Upper lobe of right lung (tissue), 1 donor: ENCODE results near the gene PCLO. TPM values are rescaled to one million over a fixed set of nuclear protein-coding genes. Genes with fewer than 3 reads are reported as not detected.

ENCODE experiments used
- ATAC-seq: fragments of 200-7000 bp; cut with Tn5 transposase; one replicate; pipeline ENCODE4 v1.9.1; 2020; ENCODE audit warnings: mild to moderate bottlenecking, moderate library complexity
- DNase-seq: peaks from one replicate; pipeline ENCODE4 v3.0.0-alpha.2; 2020
- H3K27ac ChIP-seq: fragments of 200-600 bp; one replicate; pipeline ENCODE4 v1.8.0; 2022
- H3K27me3 ChIP-seq: fragments of 200-600 bp; one replicate; pipeline ENCODE4 v1.8.0; 2022; ENCODE audit warnings: mild to moderate bottlenecking
- H3K36me3 ChIP-seq: fragments of 200-600 bp; one replicate; pipeline ENCODE4 v1.8.0; 2022
- H3K4me1 ChIP-seq: fragments of 200-600 bp; one replicate; pipeline ENCODE4 v1.8.0; 2022
- H3K4me3 ChIP-seq: fragments of 200-600 bp; one replicate; pipeline ENCODE4 v1.8.0; 2022; ENCODE audit warnings: mild to moderate bottlenecking
- H3K9me3 ChIP-seq: fragments of 200-600 bp; one replicate; pipeline ENCODE4 v1.8.0; 2022
- intact Hi-C: fragments of 100-400 bp; cut with DNase I; formaldehyde crosslinking; loops from one replicate; pipeline ENCODE4 v1.11.0; 2022
- total RNA-seq: library from RNA; stranded (reverse); fragmentation: NEBNext Ultra II Directional; extraction: Animal tissue kit (Norgen Biotek cat#: 25700); gene quantifications from one replicate; pipeline ENCODE4 v1.2.1, GENCODE V29; 2021
- TF ChIP-seq, protein P1 (sequence below): fragments of 200-600 bp; IDR thresholded peaks from one replicate; pipeline ENCODE4 v1.8.0; 2022; ENCODE audit warnings: antibody characterized with exemption
- donor health status: DM: no; HTN: yes; CAD: no; lungs with severe emphysema.

The PCLO gene
- total RNA-seq, 1 donor from 2014 or later = 5.3 TPM

DNA sequence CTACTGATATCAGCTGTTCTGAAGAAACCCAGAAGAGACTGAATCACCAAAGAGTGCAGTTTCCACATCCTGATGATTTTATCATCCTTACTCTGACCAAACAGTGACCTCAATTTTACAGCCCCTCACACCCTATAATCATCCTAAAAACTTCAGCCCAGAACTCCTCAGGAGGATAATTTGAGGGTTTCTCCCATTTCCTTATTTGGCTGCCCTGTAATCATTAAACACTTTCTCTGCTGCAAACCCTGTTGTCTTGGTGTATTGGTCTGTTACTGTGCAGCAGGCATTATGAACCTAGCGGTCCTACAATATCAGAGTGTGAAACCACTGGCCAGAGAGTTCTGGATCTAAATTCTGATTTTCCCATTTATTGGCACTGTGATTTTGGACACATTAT is 141.7 kb downstream of the PCLO start:
- Histone ChIP-seq H3K27ac (no peak overlapping the region), H3K36me3 (no peaks in the 10 kb centered on the region), H3K9me3 (no peaks in the 10 kb centered on the region), H3K4me1 (no peaks in the 10 kb centered on the region), H3K27me3 (no peaks in the 10 kb centered on the region), H3K4me3 (no peak overlapping the region)
- no peak for ATAC-seq
- intact Hi-C loops = no loop called here
- TF ChIP-seq, protein P1, sequence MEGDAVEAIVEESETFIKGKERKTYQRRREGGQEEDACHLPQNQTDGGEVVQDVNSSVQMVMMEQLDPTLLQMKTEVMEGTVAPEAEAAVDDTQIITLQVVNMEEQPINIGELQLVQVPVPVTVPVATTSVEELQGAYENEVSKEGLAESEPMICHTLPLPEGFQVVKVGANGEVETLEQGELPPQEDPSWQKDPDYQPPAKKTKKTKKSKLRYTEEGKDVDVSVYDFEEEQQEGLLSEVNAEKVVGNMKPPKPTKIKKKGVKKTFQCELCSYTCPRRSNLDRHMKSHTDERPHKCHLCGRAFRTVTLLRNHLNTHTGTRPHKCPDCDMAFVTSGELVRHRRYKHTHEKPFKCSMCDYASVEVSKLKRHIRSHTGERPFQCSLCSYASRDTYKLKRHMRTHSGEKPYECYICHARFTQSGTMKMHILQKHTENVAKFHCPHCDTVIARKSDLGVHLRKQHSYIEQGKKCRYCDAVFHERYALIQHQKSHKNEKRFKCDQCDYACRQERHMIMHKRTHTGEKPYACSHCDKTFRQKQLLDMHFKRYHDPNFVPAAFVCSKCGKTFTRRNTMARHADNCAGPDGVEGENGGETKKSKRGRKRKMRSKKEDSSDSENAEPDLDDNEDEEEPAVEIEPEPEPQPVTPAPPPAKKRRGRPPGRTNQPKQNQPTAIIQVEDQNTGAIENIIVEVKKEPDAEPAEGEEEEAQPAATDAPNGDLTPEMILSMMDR = no peak
- no peak for DNase-seq

DNA sequence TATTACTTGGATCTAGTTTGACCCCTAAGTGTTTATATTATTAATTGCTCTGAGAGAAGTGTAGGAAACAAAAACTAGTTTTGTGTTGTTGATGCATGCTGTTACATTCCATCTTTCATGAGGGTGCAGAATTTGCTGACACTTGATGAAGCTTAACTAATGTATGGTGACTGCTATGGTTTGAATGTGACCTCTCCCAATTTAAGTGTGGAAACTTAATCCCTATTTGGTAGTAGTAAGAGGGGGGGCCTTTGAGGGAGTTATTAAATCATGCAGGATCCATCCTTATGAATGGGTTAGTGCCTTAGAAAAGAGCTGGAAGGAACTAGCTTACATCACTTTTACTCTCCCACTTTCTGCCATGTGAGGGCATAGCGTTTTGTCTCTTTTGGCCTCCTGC is 142.5 kb downstream of the PCLO start:
- no peak for ATAC-seq
- Histone ChIP-seq H3K4me1 (no peaks in the 10 kb centered on the region), H3K27ac (no peak overlapping the region), H3K9me3 (no peaks in the 10 kb centered on the region), H3K36me3 (no peaks in the 10 kb centered on the region), H3K27me3 (no peaks in the 10 kb centered on the region), H3K4me3 (no peak overlapping the region)
- intact Hi-C loops = no loop called here
- TF ChIP-seq, protein P1 = no peak
- no peak for DNase-seq

DNA sequence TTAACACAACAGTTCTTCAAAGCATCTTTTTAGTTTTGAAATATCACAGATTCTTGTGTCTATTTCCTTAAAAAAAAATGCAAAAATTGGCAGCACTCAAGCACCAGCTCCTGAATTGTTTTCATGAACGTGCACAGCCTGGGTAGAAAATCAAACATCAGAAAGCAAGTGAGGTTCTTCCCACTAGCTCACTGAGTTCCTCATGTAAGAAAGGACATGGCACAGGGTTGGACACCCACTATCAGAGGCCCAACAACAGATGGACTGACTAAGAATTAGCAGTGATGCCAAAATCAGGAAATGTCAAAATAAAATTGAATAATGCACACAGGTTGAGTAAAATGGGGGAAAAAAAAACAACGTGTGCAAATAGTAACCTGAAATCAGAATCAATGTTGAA is 146.8 kb downstream of the PCLO start:
- intact Hi-C loops = no loop called here
- ATAC-seq (no peak), DNase-seq (no peak)
- Histone ChIP-seq H3K27ac (no peak overlapping the region), H3K27me3 (no peaks in the 10 kb centered on the region), H3K9me3 (no peaks in the 10 kb centered on the region), H3K4me1 (no peaks in the 10 kb centered on the region), H3K36me3 (no peaks in the 10 kb centered on the region), H3K4me3 (no peak overlapping the region)
- TF ChIP-seq, protein P1 = no peak

DNA sequence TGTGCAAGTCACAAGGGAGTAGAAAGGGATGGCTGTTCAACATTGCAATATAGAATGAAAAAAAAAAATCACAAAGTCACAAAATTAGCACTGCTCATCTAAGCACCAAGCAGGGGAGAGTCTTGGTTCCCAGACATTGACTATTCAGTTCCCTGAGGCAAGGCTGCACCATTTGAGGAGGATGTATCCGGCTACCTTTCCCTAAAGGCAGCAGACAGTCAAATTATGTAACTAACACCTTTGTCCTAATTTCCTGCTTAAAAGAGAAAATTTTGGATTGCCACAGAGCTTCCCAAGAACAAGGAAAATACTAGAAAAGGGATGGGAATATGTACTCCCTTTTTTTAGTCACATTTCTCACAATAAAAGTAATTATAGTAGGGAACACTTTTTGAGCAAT is 148.1 kb downstream of the PCLO start:
- intact Hi-C loops = no loop called here
- DNase-seq (no peak), ATAC-seq (no peak)
- Histone ChIP-seq H3K9me3 (no peaks in the 10 kb centered on the region), H3K36me3 (no peaks in the 10 kb centered on the region), H3K27ac (no peak overlapping the region), H3K4me3 (no peak overlapping the region), H3K4me1 (no peaks in the 10 kb centered on the region), H3K27me3 (no peaks in the 10 kb centered on the region)
- TF ChIP-seq, protein P1 = no peak

DNA sequence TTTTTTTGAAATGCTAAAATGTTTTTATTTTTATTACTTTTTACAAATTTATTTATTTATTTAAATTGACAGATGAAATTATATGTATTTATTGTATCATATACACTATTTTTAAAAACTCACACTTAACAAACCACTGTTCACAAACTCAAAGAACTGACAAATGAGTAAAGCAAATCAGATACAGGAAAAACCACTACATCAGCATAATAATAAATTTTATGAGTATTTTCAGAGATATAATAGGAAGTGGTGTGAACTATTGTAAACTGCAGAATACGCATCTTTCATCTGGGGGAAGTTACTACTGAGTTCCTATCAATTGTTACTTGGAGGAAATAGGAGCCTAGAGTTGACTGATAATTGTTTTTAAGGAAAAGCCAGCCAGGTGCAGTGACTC is 150.7 kb downstream of the PCLO start:
- Histone ChIP-seq H3K36me3 (no peaks in the 10 kb centered on the region), H3K4me3 (no peak overlapping the region), H3K27me3 (no peaks in the 10 kb centered on the region), H3K27ac (no peak overlapping the region), H3K9me3 (no peaks in the 10 kb centered on the region), H3K4me1 (no peaks in the 10 kb centered on the region)
- TF ChIP-seq, protein P1 = no peak
- intact Hi-C loops = no loop called here
- DNase-seq = no peak
- no peak for ATAC-seq

DNA sequence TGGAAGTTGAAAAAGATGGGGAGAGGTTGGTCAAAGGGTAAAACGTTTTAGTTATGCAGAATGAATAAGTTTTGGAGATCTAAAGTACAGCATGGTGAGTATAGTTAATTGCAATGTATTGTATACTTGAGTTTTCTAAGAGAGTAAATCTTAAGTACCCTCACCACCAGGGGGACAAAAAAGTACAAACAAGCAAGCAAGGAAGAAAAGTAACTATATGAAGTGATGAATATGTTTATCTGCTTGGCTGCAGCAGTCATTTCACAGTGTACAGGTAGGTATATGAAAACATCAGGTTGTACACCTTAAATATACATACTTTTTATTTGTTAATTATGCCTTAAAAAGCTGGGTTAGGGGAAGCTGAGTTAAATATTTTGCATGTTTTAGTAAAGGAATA is 157.3 kb downstream of the PCLO start:
- ATAC-seq (no peak), DNase-seq (no peak)
- intact Hi-C loops = no loop called here
- TF ChIP-seq, protein P1 = no peak
- no peak overlapping the region for H3K4me3 ChIP-seq
- no peaks in the 10 kb centered on the region for H3K4me1 ChIP-seq
- H3K27me3 ChIP-seq = no peaks in the 10 kb centered on the region
- no peaks in the 10 kb centered on the region for H3K9me3 ChIP-seq
- no peak overlapping the region for H3K27ac ChIP-seq
- H3K36me3 ChIP-seq = no peaks in the 10 kb centered on the region
